22Rv1 (cell line): ENCODE measurements around the gene LONP2.

Experiments
- CTCF ChIP-seq: fragments of 450-650 bp; IDR thresholded peaks from 2 replicates; pipeline ENCODE4 v1.5.1; 2017; ENCODE audit warnings: mild to moderate bottlenecking
- ZFX ChIP-seq: fragments of 450-650 bp; IDR thresholded peaks from 2 replicates; pipeline ENCODE4 v1.6.1; 2017; ENCODE audit warnings: antibody characterized with exemption, borderline replicate concordance

- TF ChIP-seq CTCF (no peak), ZFX (no peak)
These were observed 103.9 kb downstream of the LONP2 start for GRCh38 chr16:48347980-48348379.
